Measurements from ENCODE around the gene RELN. TPM values are rescaled to one million over a fixed set of nuclear protein-coding genes. Genes with fewer than 3 reads are reported as not detected.

RELN gene
- total RNA-seq, 1 experiment from 2014 or later: 0.24 TPM

- Histone ChIP-seq H3K36me3 (replicated peaks; ENCODE audit: control insufficient read depth, insufficient read depth, low read length) (no peaks in the 10 kb centered on the region), H3K27me3 (ENCODE audit: control insufficient read depth, insufficient read depth, low read length) (no peaks in the 10 kb centered on the region), H3K4me3 (ENCODE audit: insufficient read depth, low read depth, low read length) (no peak overlapping the region)
- no peak for DNase-seq
These were observed 222.8 kb downstream of the RELN start for GRCh38 chr7:103766660-103767059.

- H3K36me3 ChIP-seq (replicated peaks; ENCODE audit: control insufficient read depth, insufficient read depth, low read length): no peaks in the 10 kb centered on the region
- no peak overlapping the region for H3K4me3 ChIP-seq (ENCODE audit: insufficient read depth, low read depth, low read length)
- H3K27me3 ChIP-seq (ENCODE audit: control insufficient read depth, insufficient read depth, low read length): no peaks in the 10 kb centered on the region
- DNase-seq: peak; percentile 18
These were observed 223.6 kb downstream of the RELN start for GRCh38 chr7:103765901-103766300.

- Histone ChIP-seq H3K36me3 (replicated peaks; ENCODE audit: control insufficient read depth, insufficient read depth, low read length) (no peaks in the 10 kb centered on the region), H3K4me3 (ENCODE audit: insufficient read depth, low read depth, low read length) (no peak overlapping the region), H3K27me3 (ENCODE audit: control insufficient read depth, insufficient read depth, low read length) (no peaks in the 10 kb centered on the region)
- no peak for DNase-seq
These were observed 224.6 kb downstream of the RELN start for GRCh38 chr7:103764901-103765300.

- no peak for DNase-seq
- Histone ChIP-seq H3K36me3 (replicated peaks; ENCODE audit: control insufficient read depth, insufficient read depth, low read length) (no peaks in the 10 kb centered on the region), H3K27me3 (ENCODE audit: control insufficient read depth, insufficient read depth, low read length) (no peaks in the 10 kb centered on the region), H3K4me3 (ENCODE audit: insufficient read depth, low read depth, low read length) (no peak overlapping the region)
These were observed 226.6 kb downstream of the RELN start for GRCh38 chr7:103762877-103763276.

- no peaks in the 10 kb centered on the region for H3K36me3 ChIP-seq (replicated peaks; ENCODE audit: control insufficient read depth, insufficient read depth, low read length)
- no peak overlapping the region for H3K4me3 ChIP-seq (ENCODE audit: insufficient read depth, low read depth, low read length)
- DNase-seq: no peak
- H3K27me3 ChIP-seq (ENCODE audit: control insufficient read depth, insufficient read depth, low read length): no peaks in the 10 kb centered on the region
These were observed 227.2 kb downstream of the RELN start for GRCh38 chr7:103762065-103762760.

GRCh38 chr7:103752995-103753394 is 236.5 kb downstream of the RELN start:
- no peak overlapping the region for H3K4me3 ChIP-seq (ENCODE audit: insufficient read depth, low read depth, low read length)
- DNase-seq: no peak
- H3K27me3 ChIP-seq (ENCODE audit: control insufficient read depth, insufficient read depth, low read length): no peaks in the 10 kb centered on the region
- H3K36me3 ChIP-seq (replicated peaks; ENCODE audit: control insufficient read depth, insufficient read depth, low read length): no peaks in the 10 kb centered on the region

- no peaks in the 10 kb centered on the region for H3K36me3 ChIP-seq (replicated peaks; ENCODE audit: control insufficient read depth, insufficient read depth, low read length)
- DNase-seq: no peak
- H3K4me3 ChIP-seq (ENCODE audit: insufficient read depth, low read depth, low read length): no peak overlapping the region
- H3K27me3 ChIP-seq (ENCODE audit: control insufficient read depth, insufficient read depth, low read length): no peaks in the 10 kb centered on the region
These were observed 238.1 kb downstream of the RELN start for GRCh38 chr7:103751311-103751880.

GRCh38 chr7:103748680-103749079 is 240.8 kb downstream of the RELN start:
- DNase-seq: no peak
- Histone ChIP-seq H3K27me3 (ENCODE audit: control insufficient read depth, insufficient read depth, low read length) (no peaks in the 10 kb centered on the region), H3K36me3 (replicated peaks; ENCODE audit: control insufficient read depth, insufficient read depth, low read length) (no peaks in the 10 kb centered on the region), H3K4me3 (ENCODE audit: insufficient read depth, low read depth, low read length) (no peak overlapping the region)

- Histone ChIP-seq H3K4me3 (ENCODE audit: insufficient read depth, low read depth, low read length) (no peak overlapping the region), H3K27me3 (ENCODE audit: control insufficient read depth, insufficient read depth, low read length) (no peaks in the 10 kb centered on the region), H3K36me3 (replicated peaks; ENCODE audit: control insufficient read depth, insufficient read depth, low read length) (no peaks in the 10 kb centered on the region)
- no peak for DNase-seq
These were observed 254.1 kb downstream of the RELN start for GRCh38 chr7:103735377-103735776.

- Histone ChIP-seq H3K4me3 (ENCODE audit: insufficient read depth, low read depth, low read length) (no peak overlapping the region), H3K27me3 (ENCODE audit: control insufficient read depth, insufficient read depth, low read length) (no peaks in the 10 kb centered on the region), H3K36me3 (replicated peaks; ENCODE audit: control insufficient read depth, insufficient read depth, low read length) (no peaks in the 10 kb centered on the region)
- DNase-seq: no peak
These were observed 258.3 kb downstream of the RELN start for GRCh38 chr7:103731169-103731568.

- no peak for DNase-seq
- Histone ChIP-seq H3K36me3 (replicated peaks; ENCODE audit: control insufficient read depth, insufficient read depth, low read length) (no peaks in the 10 kb centered on the region), H3K27me3 (ENCODE audit: control insufficient read depth, insufficient read depth, low read length) (no peaks in the 10 kb centered on the region), H3K4me3 (ENCODE audit: insufficient read depth, low read depth, low read length) (no peak overlapping the region)
These were observed 260.4 kb downstream of the RELN start for GRCh38 chr7:103729026-103729425.

- H3K36me3 ChIP-seq (replicated peaks; ENCODE audit: control insufficient read depth, insufficient read depth, low read length): no peaks in the 10 kb centered on the region
- H3K4me3 ChIP-seq (ENCODE audit: insufficient read depth, low read depth, low read length): no peak overlapping the region
- no peak for DNase-seq
- no peaks in the 10 kb centered on the region for H3K27me3 ChIP-seq (ENCODE audit: control insufficient read depth, insufficient read depth, low read length)
These were observed 261.4 kb downstream of the RELN start for GRCh38 chr7:103727982-103728610.

- H3K4me3 ChIP-seq (ENCODE audit: insufficient read depth, low read depth, low read length): no peak overlapping the region
- DNase-seq: no peak
- H3K27me3 ChIP-seq (ENCODE audit: control insufficient read depth, insufficient read depth, low read length): no peaks in the 10 kb centered on the region
These were observed 270.4 kb downstream of the RELN start for GRCh38 chr7:103719070-103719469.

GRCh38 chr7:103718482-103719061 is 270.9 kb downstream of the RELN start:
- DNase-seq: no peak
- no peaks in the 10 kb centered on the region for H3K27me3 ChIP-seq (ENCODE audit: control insufficient read depth, insufficient read depth, low read length)
- H3K4me3 ChIP-seq (ENCODE audit: insufficient read depth, low read depth, low read length): no peak overlapping the region
- no peaks in the 10 kb centered on the region for H3K36me3 ChIP-seq (replicated peaks; ENCODE audit: control insufficient read depth, insufficient read depth, low read length)

More at GRCh38 chr7:103719070-103719469, 270.4 kb downstream of the RELN start:
- no peaks in the 10 kb centered on the region for H3K36me3 ChIP-seq (replicated peaks; ENCODE audit: control insufficient read depth, insufficient read depth, low read length)

GRCh38 chr7:103717574-103717973 is 271.9 kb downstream of the RELN start:
- DNase-seq: no peak
- no peak overlapping the region for H3K4me3 ChIP-seq (ENCODE audit: insufficient read depth, low read depth, low read length)
- no peaks in the 10 kb centered on the region for H3K36me3 ChIP-seq (replicated peaks; ENCODE audit: control insufficient read depth, insufficient read depth, low read length)
- H3K27me3 ChIP-seq (ENCODE audit: control insufficient read depth, insufficient read depth, low read length): no peaks in the 10 kb centered on the region
